Erythroblast (primary cell): Measurements from ENCODE around the gene GPC6.

ENCODE experiments used
- GATA1 ChIP-seq: IDR thresholded peaks from 2 replicates; pipeline ENCODE4 v1.6.1; 2011; ENCODE audit warnings: low read depth, mild to moderate bottlenecking, control low read depth, low read length, moderate library complexity
- POLR2A ChIP-seq: IDR thresholded peaks from 2 replicates; pipeline ENCODE4 v1.6.1; 2011; ENCODE audit warnings: mild to moderate bottlenecking, low read length

- TF ChIP-seq POLR2A, result no peak
- TF ChIP-seq GATA1, result no peak
Observed at GRCh38 chr13:93328943-93329342, 102.3 kb downstream of the GPC6 start.
